Neural cell (in vitro differentiated cells): Measurements from ENCODE around the gene LMO1. TPM values are rescaled to one million over a fixed set of nuclear protein-coding genes. Genes with fewer than 3 reads are reported as not detected.

Experiments used
- H2AFZ ChIP-seq: fragments of 200-600, 300-800 bp; sonication (generic), shearing (Covaris generic); 2 replicates; pipeline ENCODE4 v1.6.0; 2014; ENCODE audit warnings: low read depth, mild to moderate bottlenecking, antibody characterized with exemption, low read length, moderate library complexity
- H3F3A ChIP-seq: fragments of 200-600 bp; shearing (Covaris generic); 2 replicates; pipeline ENCODE4 v1.6.1; 2016; ENCODE audit warnings: mild to moderate bottlenecking, moderate library complexity, mixed read lengths, antibody characterized with exemption, low read length; ENCODE audit not compliant: insufficient read depth, poor library complexity, severe bottlenecking
- H3K27ac ChIP-seq: fragments of 200-600, 300-800 bp; sonication (generic), shearing (Covaris generic); 2 replicates; pipeline ENCODE4 v1.5.1; 2014; ENCODE audit warnings: mild to moderate bottlenecking, low read length, moderate library complexity
- H3K27me3 ChIP-seq: fragments of 300-800, 200-600 bp; sonication (generic), shearing (Covaris generic); 2 replicates; pipeline ENCODE4 v1.6.0; 2014; ENCODE audit warnings: mild to moderate bottlenecking, low read depth, low read length, moderate library complexity; ENCODE audit not compliant: insufficient read depth
- H3K36me3 ChIP-seq: fragments of 300-800, 200-600 bp; sonication (generic), shearing (Covaris generic); 2 replicates; pipeline ENCODE4 v1.5.1; 2014; ENCODE audit warnings: mild to moderate bottlenecking, antibody characterized with exemption, low read length, moderate library complexity; ENCODE audit not compliant: insufficient read depth
- H3K4me2 ChIP-seq: fragments of 300-800, 200-600 bp; sonication (generic), shearing (Covaris generic); 2 replicates; pipeline ENCODE4 v1.6.0; 2014; ENCODE audit warnings: mild to moderate bottlenecking, low read length
- H3K4me3 ChIP-seq: fragments of 300-800, 200-600 bp; sonication (generic), shearing (Covaris generic); 2 replicates; pipeline ENCODE4 v1.5.1; 2014; ENCODE audit warnings: mild to moderate bottlenecking, low read length, moderate library complexity
- H3K79me2 ChIP-seq: fragments of 200-600 bp; shearing (Covaris generic); replicated peaks from 2 replicates; pipeline ENCODE4 v1.6.0; 2014; ENCODE audit warnings: mild to moderate bottlenecking, low read length, moderate library complexity; ENCODE audit not compliant: insufficient read depth
- H3K9ac ChIP-seq: fragments of 300-800, 200-600 bp; sonication (generic), shearing (Covaris generic); 2 replicates; pipeline ENCODE4 v1.6.1; 2016; ENCODE audit warnings: mild to moderate bottlenecking, low read length, mixed read lengths
- H3K9me2 ChIP-seq: fragments of 200-600 bp; shearing (Covaris generic); 2 replicates; pipeline ENCODE4 v1.6.1; 2016; ENCODE audit warnings: mild to moderate bottlenecking, low read length, mixed read lengths; ENCODE audit not compliant: insufficient read depth
- H3K9me3 ChIP-seq: fragments of 200-600, 300-800 bp; sonication (generic), shearing (Covaris generic); 2 replicates; pipeline ENCODE4 v1.6.1; 2016; ENCODE audit warnings: mild to moderate bottlenecking, mixed run types, low read length, moderate library complexity, mixed read lengths
- H4K20me1 ChIP-seq: fragments of 200-600 bp; shearing (Covaris generic); 2 replicates; pipeline ENCODE4 v1.6.1; 2016; ENCODE audit warnings: mild to moderate bottlenecking, mixed run types; ENCODE audit not compliant: insufficient read depth
- CTCF ChIP-seq: fragments of 450-650 bp; IDR thresholded peaks from 2 replicates; pipeline ENCODE4 v1.5.1; 2014; ENCODE audit warnings: antibody characterized with exemption, mild to moderate bottlenecking, moderate library complexity; ENCODE audit not compliant: poor library complexity, severe bottlenecking
- EP300 ChIP-seq: fragments of 450-650 bp; conservative IDR thresholded peaks from 2 replicates; pipeline ENCODE4 v1.6.1; 2014; ENCODE audit warnings: antibody characterized with exemption, mild to moderate bottlenecking, moderate library complexity; ENCODE audit not compliant: poor library complexity, severe bottlenecking
- EZH2 ChIP-seq: fragments of 200-600, 300-800 bp; shearing (Covaris generic), sonication (generic); IDR thresholded peaks from 2 replicates; pipeline ENCODE4 v1.6.1; 2014; ENCODE audit warnings: antibody characterized with exemption, low read length, borderline replicate concordance, mild to moderate bottlenecking; ENCODE audit not compliant: insufficient read depth, poor library complexity, severe bottlenecking
- MXI1 ChIP-seq: fragments of 450-650 bp; conservative IDR thresholded peaks from 2 replicates; pipeline ENCODE4 v1.6.1; 2014; ENCODE audit warnings: antibody characterized with exemption, mild to moderate bottlenecking; ENCODE audit not compliant: poor library complexity, severe bottlenecking
- SMC3 ChIP-seq: fragments of 450-650 bp; conservative IDR thresholded peaks from 2 replicates; pipeline ENCODE4 v1.6.1; 2014; ENCODE audit warnings: antibody characterized with exemption, mild to moderate bottlenecking, moderate library complexity; ENCODE audit not compliant: poor library complexity
- TAF1 ChIP-seq: IDR thresholded peaks from 2 replicates; pipeline ENCODE4 v1.6.1; 2012; ENCODE audit warnings: low read depth
- polyA plus RNA-seq: library from polyadenylated mRNA; depleted of rRNA; stranded (reverse); fragments of >200 nt; gene quantifications from 2 replicates; pipeline ENCODE4 v1.2.3, GENCODE V29; 2014
- TF ChIP-seq, protein P1 (sequence below): IDR thresholded peaks from 2 replicates; pipeline ENCODE4 v1.6.1; 2012; ENCODE audit warnings: borderline replicate concordance

The LMO1 gene
- polyA plus RNA-seq, 1 donor from 2014 or later, result 4.4 TPM

GRCh38 chr11:8258289-8258688 is 5.4 kb downstream of the LMO1 start:
- Histone ChIP-seq H3K27ac (peak overlapping the region; percentile 39), H3K4me2 (no peak overlapping the region), H3K9me2 (no peaks in the 10 kb centered on the region)

GRCh38 chr11:8257003-8257664 is 6.5 kb downstream of the LMO1 start:
- H3K27me3 ChIP-seq, result no peaks in the 10 kb centered on the region
- H3K9me2 ChIP-seq, result no peaks in the 10 kb centered on the region
- no peaks in the 10 kb centered on the region for H3K36me3 ChIP-seq
- no peak overlapping the region for H3K4me3 ChIP-seq
- no peak overlapping the region for H3K4me2 ChIP-seq
- no peak overlapping the region for H2AFZ ChIP-seq
- H3F3A ChIP-seq, result no peaks in the 10 kb centered on the region
- no peaks in the 10 kb centered on the region for H3K9me3 ChIP-seq
- H3K79me2 ChIP-seq, result peaks cover 55% of the 10 kb centered on the region
- TF ChIP-seq, protein P1, sequence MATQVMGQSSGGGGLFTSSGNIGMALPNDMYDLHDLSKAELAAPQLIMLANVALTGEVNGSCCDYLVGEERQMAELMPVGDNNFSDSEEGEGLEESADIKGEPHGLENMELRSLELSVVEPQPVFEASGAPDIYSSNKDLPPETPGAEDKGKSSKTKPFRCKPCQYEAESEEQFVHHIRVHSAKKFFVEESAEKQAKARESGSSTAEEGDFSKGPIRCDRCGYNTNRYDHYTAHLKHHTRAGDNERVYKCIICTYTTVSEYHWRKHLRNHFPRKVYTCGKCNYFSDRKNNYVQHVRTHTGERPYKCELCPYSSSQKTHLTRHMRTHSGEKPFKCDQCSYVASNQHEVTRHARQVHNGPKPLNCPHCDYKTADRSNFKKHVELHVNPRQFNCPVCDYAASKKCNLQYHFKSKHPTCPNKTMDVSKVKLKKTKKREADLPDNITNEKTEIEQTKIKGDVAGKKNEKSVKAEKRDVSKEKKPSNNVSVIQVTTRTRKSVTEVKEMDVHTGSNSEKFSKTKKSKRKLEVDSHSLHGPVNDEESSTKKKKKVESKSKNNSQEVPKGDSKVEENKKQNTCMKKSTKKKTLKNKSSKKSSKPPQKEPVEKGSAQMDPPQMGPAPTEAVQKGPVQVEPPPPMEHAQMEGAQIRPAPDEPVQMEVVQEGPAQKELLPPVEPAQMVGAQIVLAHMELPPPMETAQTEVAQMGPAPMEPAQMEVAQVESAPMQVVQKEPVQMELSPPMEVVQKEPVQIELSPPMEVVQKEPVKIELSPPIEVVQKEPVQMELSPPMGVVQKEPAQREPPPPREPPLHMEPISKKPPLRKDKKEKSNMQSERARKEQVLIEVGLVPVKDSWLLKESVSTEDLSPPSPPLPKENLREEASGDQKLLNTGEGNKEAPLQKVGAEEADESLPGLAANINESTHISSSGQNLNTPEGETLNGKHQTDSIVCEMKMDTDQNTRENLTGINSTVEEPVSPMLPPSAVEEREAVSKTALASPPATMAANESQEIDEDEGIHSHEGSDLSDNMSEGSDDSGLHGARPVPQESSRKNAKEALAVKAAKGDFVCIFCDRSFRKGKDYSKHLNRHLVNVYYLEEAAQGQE, result no peak
- TF ChIP-seq MXI1 (no peak), EP300 (no peak), TAF1 (no peak), SMC3 (no peak), CTCF (no peak), EZH2 (no peak)
- no peak overlapping the region for H3K9ac ChIP-seq
- no peaks in the 10 kb centered on the region for H4K20me1 ChIP-seq
- H3K27ac ChIP-seq, result no peak overlapping the region

More at GRCh38 chr11:8258289-8258688, 5.4 kb downstream of the LMO1 start:
- no peaks in the 10 kb centered on the region for H3K27me3 ChIP-seq
- H3K9me3 ChIP-seq, result no peaks in the 10 kb centered on the region
- H3K9ac ChIP-seq, result no peak overlapping the region
- H2AFZ ChIP-seq, result no peak overlapping the region
- no peaks in the 10 kb centered on the region for H3F3A ChIP-seq
- no peak overlapping the region for H3K4me3 ChIP-seq
- H3K79me2 ChIP-seq, result peaks cover 55% of the 10 kb centered on the region
- no peaks in the 10 kb centered on the region for H3K36me3 ChIP-seq
- no peaks in the 10 kb centered on the region for H4K20me1 ChIP-seq
- TF ChIP-seq CTCF (no peak), EP300 (no peak)
